HFF-Myc (cell line): Measurements from ENCODE around the gene TMTC3.

Experiments used
- DNase-seq: peaks from one replicate; pipeline ENCODE4 v3.0.0-alpha.2; 2011; ENCODE audit warnings: low read depth; ENCODE audit errors: extremely low read depth
- H3K4me3 ChIP-seq: replicated peaks from 2 replicates; pipeline ENCODE4 v1.5.1; 2011; ENCODE audit warnings: low read depth, mild to moderate bottlenecking, control low read depth, low read length
- CTCF ChIP-seq: IDR thresholded peaks from 2 replicates; pipeline ENCODE4 v1.5.1; 2012; ENCODE audit warnings: mild to moderate bottlenecking, low read depth, low read length, control low read depth; ENCODE audit errors: missing control alignments

The TMTC3 gene

GRCh38 chr12:88163371-88163770, 21.3 kb downstream of the TMTC3 start:
- H3K4me3 ChIP-seq = no peak overlapping the region
- DNase-seq = no peak
- no peak for TF ChIP-seq CTCF

GRCh38 chr12:88166179-88166578, 24.1 kb downstream of the TMTC3 start:
- TF ChIP-seq CTCF = no peak

GRCh38 chr12:88167384-88167783, 25.3 kb downstream of the TMTC3 start:
- no peak overlapping the region for H3K4me3 ChIP-seq
- DNase-seq = no peak
- TF ChIP-seq CTCF = no peak

More at GRCh38 chr12:88166179-88166578, 24.1 kb downstream of the TMTC3 start:
- DNase-seq = no peak
- H3K4me3 ChIP-seq = no peak overlapping the region

GRCh38 chr12:88172844-88173407, 30.8 kb downstream of the TMTC3 start:
- no peak for TF ChIP-seq CTCF
- H3K4me3 ChIP-seq = no peak overlapping the region
- DNase-seq = no peak

- H3K4me3 ChIP-seq = no peak overlapping the region
- no peak for TF ChIP-seq CTCF
- DNase-seq = no peak
Measured at GRCh38 chr12:88175544-88175943, 33.4 kb downstream of the TMTC3 start.

- H3K4me3 ChIP-seq = no peak overlapping the region
- no peak for TF ChIP-seq CTCF
- DNase-seq = no peak
Measured at GRCh38 chr12:88179436-88180014, 37.4 kb downstream of the TMTC3 start.

GRCh38 chr12:88181881-88182280, 39.8 kb downstream of the TMTC3 start:
- DNase-seq = no peak
- no peak for TF ChIP-seq CTCF
- no peak overlapping the region for H3K4me3 ChIP-seq
